DMS153 (cell line): ENCODE data around the gene P3H2.

ENCODE experiments used
- DNase-seq: peaks from one replicate; lab custom pipeline; 2025; lab: John Stamatoyannopoulos, UW

Gene P3H2

DNA sequence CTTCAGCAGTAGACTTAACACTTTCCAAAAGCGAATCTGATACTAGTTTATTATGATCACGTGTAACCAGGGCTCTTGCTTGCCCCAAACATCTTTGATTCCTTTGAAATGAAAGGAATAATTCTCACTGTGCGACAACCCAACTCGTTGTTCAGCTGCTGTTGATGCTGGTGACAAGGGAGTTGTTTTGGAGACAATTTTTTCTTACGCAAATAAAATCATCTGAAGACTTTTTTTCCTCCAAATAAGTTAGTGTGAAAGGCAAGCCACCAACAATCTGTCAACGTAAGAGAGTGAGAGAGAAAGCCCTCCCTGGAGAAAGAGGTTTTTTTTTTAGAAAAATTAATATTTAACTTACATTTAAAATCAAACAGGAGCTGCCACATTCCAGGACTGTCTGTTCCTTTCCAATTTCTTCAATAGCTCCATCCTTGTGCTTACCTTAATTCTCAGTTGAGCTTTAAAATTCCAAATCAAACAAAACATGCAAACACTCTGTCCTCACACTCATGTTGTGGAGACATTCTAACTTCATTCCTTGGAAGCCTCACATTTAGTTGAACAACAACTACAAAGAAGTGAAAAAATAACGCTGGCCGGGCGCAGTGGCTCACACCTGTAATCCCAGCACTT lies 4.9 kb upstream of the P3H2 start:
- DNase-seq = no peak

DNA sequence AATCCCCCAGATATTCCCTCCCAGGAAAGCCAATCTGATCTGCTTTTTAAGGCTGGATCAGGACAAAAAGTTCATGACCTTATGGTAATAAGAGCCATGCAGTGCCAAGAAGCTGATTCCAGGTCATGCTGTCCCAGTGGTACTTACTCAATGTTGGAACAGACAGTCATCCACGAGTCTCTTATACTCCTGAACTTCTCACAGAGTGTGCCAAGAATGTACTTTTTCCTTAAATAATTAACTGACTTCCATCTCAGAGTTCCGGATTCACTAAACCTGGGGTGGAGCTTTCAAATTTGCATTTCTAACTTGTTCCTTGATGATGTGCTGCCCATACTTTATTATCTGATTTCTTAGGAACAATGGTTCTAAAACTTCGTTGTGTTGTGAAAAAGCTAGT lies 3.4 kb upstream of the P3H2 start:
- DNase-seq = no peak

DNA sequence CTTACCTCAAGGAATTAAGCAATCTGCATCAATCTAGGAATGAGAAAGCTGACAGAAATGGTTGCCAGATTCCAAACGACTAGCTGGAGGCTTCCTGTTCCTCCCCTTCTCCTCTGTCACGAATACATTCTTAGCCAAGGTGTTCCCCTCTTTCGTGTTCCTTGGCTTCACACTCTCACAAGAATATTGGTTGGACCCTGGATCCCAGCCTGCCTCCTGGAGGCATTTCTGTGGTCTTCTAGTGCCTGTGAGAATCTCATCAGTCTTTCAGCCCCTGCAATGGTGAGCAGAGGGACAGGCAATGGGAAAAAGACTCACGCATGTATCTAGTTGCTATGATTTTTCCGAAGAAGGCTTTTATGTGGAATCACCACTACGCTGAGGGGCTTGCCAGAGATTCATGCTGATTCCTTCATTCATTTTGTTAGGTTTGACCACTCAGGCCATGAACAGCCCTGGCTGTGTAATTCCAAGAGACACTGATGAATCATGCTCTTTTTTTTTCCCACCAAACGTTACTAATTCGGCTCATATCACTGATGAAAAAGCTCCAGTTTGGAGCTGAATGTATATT lies 1.6 kb upstream of the P3H2 start:
- DNase-seq = no peak

DNA sequence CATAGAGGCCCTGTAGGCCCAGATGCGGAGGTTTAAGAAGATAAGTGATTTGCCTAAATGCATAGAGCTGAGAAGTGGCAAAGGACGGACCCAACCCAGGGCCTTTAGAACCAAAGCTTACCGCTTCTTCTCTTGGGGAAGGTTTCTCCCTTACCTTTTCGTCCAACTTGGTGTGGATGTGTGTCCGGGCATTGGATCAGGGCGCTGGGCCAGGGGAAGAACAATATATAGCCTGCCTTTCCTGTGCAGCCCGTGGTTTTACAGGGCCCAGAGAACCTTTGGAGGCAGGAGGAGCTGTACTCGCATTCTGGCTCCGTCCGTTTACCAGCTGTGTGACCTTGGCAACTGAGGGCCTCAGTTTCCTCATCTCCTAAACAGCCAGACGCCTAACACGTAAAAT lies 686 bp upstream of the P3H2 start:
- no peak for DNase-seq

DNA sequence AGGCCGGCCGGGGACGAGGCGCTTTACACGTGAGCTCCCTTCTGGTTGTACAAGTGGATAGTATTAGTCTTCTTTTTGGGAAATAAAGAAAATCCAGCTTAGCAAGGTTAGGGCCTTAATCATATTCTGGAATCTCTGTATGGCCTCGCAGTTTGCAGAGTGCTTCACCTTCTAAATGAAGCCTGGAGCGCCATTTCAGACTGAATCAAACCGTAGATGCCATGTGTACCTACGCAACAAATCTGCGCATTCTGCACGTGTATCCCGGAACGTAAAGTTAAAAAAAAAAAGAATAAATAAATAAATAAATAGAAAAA lies 322 bp upstream of the P3H2 start:
- no peak for DNase-seq

DNA sequence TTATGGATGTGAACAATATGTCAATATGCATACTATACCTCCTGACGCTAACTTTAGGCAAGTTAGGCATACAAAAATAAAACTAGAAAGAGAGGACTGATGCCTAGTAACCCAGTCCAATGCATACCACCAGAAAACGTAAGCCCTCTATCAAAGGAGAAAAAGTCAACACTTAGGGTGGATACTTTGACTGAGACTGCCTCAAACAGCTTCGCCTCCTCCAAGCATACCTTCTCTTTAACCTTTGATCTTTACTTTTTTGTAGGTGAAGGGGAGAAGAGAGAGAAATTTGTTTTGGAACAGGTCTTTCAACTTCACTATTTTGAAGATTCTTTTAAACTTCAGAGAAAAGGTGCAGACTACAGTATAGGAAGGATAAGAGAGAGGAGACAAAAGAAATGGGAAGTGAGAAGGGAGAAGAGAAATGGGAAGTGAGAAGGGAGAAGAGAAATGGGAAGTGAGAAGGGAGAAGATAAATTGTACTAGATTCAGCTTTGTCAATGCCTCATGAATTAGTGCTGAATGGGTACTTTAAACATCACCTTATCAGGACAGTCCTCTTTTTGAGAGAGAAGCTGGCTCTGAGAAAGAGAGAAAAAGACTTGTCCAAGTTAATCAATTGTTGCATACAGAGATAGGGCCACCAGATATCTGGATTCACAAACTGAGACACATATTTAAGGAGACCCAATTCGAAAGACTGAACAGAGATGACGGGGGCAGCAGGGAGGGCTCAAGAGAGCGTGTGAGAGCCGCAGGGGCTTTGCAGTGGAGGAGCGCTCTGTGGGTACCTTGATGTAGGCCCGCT lies 1.0 kb downstream of the P3H2 start:
- no peak for DNase-seq

DNA sequence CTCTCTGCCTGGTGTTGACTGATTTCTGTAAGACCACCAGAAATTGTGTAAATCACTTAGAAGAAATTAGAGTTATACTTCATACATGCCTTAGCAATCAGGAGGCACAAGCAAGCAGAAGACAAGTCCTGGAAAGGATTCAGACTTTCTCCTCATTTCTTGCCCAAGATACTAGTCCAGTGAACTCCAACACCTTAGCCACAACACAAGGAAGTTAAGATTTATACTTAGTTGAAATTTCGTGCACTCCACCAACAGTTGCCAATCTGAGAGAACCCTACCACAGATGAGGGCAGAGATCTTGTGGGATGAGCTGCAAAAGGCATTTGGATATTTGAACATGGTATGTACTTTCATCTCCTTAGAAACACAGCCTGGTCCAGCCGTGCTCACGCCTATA lies 2.3 kb downstream of the P3H2 start:
- no peak for DNase-seq

DNA sequence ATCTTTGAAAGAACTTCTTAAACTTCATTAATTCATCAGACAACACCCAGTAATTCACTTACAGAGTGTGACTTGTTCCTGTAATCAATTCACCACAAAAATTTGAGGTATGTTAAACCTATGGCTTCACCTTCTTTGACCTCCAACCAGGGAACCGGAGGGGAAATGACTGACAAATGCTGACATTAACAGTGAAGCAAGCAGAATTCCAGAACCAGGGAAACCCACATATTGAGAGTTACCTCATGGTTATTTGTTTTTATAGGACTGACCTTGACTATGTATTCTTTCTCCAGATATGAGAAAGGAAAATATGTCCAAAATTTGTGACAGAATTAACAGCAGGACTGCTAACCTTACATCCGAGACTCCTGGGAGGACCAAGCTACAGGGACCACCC lies 2.7 kb downstream of the P3H2 start:
- DNase-seq = no peak

DNA sequence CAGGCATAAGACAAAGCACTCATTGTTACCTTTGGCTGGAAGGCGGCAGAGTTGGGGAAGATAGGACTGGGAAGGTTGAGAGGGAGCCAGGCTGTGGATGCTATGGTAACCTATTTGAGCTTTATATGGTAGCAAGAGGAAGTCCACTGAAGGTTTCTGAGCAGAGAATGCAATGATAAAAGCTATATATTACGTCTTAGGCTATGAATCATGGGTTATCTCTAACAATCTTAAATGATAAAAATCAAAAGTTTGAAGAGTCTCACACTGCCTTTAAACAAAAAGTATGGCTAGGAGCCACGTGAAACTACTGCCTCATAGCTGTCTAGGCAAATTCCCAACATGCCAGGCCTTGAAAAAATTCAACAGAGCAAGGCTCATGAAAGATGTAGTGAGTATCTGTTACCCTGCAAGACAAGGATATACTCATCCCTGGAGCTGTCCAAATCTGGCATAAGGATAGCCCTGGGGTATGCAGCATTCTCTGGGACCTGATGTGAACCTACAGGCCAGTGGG lies 4.1 kb downstream of the P3H2 start:
- DNase-seq = no peak

DNA sequence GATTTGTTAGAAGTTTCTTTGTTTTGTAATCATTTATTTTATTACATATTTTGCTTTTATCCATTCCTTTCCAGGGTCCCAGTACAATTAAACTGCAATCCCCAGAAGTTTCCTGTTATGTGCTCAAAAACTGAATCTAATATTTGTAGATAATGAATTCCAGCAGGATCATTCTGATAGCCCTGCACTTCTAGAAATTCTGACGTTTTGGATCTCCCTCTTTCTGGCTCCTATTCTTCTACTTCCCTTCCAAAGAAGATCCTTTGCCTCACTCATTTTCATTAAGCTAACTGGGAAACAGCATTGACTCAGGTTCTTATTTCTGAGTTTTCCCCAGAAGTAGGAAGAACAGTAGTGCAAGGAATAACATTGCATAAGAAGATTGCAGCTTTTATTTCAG lies 9.9 kb downstream of the P3H2 start:
- DNase-seq = no peak

DNA sequence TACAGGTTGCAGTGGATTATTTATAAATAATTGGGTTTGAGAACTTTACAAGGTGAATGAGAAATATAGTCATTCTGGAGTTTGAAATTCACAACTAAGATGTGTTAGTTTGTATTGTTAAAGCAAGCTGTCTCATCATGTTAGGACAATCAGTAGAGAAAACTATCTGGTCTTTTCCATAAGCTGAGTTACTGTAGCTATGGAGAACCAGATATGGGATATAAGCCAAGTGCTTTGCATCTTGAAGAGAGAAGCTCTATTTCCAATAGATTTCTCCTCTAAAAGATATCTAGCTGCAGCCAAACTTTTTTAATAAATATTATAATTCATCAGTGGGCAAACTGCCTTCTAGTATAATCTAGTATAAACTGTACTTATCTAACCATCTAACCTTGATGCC lies 11.3 kb downstream of the P3H2 start:
- DNase-seq = no peak

DNA sequence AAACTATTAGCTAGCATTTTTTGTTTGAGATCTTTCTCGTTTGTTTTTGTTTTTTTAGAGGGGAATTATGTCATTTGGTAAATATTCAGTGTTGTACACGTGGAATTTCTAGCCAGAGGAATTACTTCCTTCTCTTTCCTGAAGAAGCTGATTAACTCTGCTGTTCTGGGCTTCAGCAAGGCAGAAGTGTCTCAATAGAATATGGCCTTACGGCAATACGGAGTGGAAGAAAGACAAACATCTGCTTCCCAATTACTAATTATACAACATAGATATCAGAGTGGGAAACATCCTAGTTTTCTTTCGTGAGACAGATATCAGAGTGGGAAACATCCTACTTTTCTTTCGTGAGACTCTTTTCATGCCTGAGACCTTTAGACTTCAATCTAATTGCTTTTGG lies 11.9 kb downstream of the P3H2 start:
- no peak for DNase-seq

DNA sequence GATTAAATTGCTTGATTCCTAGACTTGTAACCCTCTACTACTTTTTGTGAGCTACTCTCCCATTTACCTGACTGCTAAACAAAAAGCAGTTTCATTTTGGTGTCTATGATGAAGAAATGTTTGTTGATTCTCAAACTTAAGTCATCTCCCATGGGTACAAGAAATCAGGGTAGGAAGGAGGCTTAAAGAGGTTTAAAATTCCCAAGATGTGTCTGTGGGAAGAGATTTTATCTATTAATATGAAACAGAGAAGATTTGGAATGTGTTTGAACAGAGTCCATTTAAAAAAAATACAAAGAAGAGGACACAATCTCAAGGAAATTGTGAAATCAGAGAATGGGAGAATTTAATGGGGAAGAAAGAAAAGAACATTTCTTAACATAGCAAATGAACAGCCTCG lies 14.8 kb downstream of the P3H2 start:
- no peak for DNase-seq

DNA sequence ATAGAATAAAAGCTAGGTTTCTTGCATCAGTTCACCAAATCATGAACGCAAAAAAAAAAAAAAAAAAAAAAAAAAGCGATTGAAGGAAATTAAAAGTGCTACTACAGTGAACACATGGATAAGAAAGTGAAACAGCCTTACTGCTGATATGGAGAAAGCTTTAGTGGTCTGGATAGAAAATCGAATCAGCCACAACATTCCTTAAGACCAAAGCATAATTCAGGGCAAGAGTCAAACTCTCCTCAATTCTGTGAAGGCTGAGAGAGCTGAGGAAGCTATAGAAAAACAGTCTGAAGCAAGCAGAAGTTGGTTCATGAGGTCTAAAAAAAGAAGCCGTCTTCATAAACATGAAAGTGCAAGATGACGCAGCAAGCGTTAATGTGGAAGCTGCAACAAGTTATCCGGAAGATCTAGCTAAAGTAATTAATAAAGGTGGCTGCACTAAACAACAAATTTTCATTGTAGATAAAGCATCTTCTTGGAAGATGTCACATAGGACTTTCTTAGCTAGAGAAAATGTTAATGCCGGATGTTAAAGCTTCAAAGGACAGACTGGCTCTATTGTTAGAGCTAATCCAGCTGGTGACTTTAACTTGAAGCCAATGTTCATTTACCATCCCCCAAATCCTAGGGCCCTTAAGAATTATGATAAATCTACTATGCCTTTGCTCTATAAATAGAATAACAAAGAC lies 19.2 kb downstream of the P3H2 start:
- no peak for DNase-seq

DNA sequence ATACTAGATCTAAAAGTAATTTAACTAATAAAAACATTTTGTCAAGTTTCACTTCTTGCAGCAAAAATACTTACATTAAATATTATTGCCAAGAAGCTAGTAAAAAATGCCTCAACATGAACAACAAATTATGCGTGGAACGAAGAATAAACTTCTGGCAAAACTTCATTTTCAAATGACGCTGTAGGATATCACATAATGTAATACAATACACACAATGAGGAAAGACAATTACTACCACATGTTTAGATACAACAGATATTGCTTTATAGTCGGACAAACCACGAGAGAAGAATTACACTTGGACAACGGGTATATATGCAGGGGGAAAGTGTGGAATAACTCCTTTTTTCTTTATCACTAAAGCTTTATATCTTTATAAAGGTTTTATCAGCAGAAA lies 21.6 kb downstream of the P3H2 start:
- no peak for DNase-seq

DNA sequence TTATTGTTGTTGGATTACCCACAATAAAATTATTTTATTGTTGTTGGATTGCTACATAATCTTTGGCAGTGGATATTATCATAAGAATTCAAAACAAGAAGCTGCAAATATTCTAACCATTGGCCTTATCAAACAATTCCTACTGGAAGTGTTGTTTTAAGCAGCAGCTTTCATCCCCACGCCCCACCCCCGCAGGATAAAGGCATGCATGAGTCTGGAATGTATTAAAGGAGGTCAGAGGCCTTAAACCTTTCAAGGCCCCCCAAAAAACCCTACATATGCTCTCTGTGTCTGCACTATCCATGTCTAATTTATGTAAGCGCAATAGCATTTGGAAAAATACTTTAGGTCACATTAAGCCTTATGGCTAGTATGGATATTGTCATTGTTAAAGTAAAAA lies 23.1 kb downstream of the P3H2 start:
- DNase-seq = no peak

DNA sequence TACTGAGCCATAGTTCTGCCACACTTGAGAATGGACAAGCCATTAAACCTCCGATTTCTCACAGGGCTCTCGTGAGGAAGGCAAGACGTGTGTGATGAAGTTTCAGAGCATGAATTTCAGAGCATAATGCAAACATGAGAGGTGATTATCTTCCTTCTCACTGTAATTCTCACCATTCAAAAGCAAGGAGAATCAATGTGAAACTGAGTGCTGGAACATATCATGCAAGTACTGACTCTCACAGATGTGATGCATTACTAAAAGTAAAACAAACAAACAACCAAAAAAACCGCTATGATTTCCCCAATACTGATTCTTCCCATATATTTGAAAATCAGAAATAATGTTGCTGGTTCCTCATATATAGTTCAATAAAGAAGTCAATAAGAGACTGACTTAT lies 23.7 kb downstream of the P3H2 start:
- DNase-seq = no peak

DNA sequence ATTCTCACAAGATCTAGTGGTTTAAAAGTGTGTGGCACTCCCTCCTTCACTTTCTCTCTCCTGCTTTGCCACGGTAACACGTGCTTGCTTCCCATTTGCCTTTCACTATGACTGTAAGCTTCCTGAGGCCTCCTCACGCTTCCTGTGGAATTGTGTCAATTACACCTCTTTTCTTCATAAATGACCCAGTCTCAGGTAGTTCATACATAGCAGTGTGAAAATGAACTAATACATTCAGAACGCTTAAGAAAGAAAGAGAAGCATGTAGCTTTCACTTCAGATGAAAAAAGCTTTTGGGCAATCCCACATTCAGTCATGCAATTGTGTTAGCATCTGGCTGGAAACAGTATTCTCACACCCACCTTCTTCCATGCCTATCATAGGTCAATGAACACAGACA lies 24.4 kb downstream of the P3H2 start:
- DNase-seq = no peak

DNA sequence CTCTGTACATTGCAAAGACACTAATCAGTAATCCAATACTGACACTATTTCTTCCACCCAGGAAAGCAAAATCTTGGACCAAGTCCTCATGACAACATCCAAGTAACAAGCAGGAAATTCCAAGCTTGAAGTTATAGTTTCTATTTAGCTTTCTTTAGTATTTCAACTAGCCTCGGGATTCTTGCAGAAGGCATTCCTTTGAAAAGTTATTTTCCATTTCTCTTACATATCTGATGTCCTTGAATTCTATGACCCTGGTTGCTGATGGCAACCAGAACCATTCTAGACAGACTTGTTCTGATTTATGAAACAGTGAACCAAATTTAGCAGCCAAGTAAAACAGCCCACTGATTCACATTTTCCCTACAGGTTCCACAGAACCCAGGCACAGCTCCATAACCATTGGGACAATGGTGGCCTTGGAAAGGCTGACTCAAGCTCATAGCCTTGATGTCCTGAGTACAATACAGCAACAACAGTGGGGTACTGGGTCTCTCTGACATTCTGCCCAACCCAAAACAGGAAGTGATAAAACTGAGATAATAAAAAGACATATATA lies 26.5 kb downstream of the P3H2 start:
- no peak for DNase-seq

DNA sequence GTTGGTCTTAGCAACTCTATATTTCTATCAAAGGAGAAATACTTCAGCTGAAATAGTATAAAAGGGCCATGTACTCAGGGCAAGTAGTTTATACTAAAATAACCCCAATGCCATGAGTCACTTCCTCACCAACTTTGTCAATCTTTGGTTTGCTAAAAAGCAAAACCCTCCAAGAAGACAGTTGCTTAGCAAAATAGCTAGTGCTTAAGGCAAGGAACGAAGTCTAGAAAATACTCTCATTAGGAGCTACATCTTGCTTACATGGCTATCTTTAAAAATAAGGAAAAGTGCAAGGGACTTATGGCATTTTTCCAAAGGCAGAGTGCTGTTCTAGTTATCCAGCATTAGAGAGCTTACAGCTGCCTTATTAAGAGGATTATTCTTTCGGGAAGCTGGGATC lies 28.4 kb downstream of the P3H2 start:
- DNase-seq = no peak

DNA sequence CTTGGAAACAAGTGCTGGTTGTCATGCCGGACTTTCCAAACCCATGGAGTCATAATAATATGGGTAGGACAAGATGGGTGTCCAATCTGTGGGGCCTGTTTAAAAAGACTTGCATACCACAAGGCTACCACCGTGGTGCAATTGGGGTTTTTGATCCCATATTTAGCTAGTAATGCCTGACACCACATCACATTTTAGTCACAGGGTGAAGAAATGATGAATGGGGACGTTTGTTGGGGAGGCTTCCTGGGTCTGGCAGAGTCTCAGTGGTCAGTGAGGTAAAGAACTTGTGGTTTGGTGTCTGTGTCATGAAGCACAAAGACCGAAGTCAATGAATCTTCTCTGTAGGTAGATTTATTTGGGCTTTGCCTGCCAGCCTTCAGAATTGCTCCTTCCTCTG lies 31.0 kb downstream of the P3H2 start:
- no peak for DNase-seq

DNA sequence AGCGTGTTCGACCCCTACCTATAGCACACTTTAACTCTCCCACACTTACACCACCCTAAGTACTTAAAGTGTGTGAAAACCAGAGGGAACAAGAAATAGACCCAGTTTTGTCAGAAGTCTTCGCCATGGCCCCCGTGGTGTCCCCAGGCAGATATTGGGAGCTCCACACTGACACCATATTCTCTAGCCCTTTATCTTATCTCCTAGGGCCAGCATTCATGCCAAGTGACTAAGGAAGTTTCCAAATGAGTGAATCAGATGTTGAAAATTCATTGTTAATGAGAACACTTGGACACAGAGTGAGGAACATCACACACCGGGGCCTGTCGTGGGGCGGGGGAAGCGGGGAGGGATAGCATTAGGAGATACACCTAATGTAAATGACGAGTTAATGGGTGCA lies 31.8 kb downstream of the P3H2 start:
- no peak for DNase-seq

DNA sequence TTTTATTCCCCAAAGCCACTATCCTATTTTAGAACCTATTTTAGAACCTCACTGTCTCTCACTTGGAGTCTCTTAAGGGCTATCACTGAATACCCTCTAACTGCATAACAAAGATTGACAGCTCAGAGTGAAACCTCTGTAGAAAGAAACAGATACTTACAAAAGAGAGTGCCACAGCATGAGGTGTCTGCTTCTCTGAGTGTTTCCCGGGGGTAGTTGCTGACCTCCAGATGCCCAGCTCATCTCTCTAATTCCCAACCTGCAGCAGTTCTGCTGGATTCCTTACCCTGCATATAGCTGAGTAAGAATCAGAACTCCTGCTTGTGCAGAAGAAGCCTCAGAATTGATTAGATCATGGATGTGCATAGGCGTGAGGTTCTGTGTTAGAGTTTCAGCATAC lies 34.5 kb downstream of the P3H2 start:
- no peak for DNase-seq
